Stomach (tissue), 4 donors: Measurements from ENCODE around the gene ELMO1.

ENCODE experiments used
- EP300 ChIP-seq: sonication (generic); formaldehyde crosslinking; IDR thresholded peaks from one replicate; pipeline ENCODE4 v1.6.1; 2017; ENCODE audit warnings: antibody characterized with exemption
- POLR2A ChIP-seq, 4 donors: fragments of 450-650 bp; IDR thresholded peaks; one replicate each; pipeline ENCODE4 v1.6.1; 2016; ENCODE audit warnings: antibody characterized with exemption in 4 of 4, control low read depth in 2 of 4, mild to moderate bottlenecking in 1 of 4, moderate library complexity in 1 of 4
- POLR2AphosphoS5 ChIP-seq, 3 donors: sonication (generic); formaldehyde crosslinking; IDR thresholded peaks; one replicate each; pipeline ENCODE4 v1.6.1; 2016; ENCODE audit warnings: antibody characterized with exemption in 3 of 3
- TF ChIP-seq, protein P1 (sequence below), 7 experiments: fragments of 450-650 bp in 4 of 7; fragments of 200-600 bp in 3 of 7; sonication (generic) in 3 of 7; IDR thresholded peaks; one replicate each; pipeline ENCODE4 v1.5.1; 2016 to 2019; ENCODE audit warnings: antibody characterized with exemption in 7 of 7, control low read depth in 2 of 7, mild to moderate bottlenecking in 1 of 7

DNA sequence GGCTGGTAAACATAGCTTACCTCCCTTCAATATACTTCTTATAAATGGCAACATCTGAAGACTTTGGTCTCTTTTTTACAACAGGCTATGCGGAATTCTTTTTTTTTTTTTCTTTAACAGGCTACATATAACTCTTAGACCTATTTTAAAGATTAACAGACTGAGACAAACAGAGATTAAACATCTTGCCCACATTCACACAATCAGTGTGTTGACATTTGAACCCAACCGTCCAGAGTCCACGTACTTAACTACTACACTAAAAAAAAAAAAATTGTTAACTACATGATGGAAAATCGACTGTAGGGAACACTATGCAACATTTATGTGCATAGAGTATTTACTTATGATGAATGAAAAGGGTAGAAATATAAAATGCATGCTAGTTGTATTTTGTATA lies 298.5 kb downstream of the ELMO1 start:
- TF ChIP-seq, protein P1, sequence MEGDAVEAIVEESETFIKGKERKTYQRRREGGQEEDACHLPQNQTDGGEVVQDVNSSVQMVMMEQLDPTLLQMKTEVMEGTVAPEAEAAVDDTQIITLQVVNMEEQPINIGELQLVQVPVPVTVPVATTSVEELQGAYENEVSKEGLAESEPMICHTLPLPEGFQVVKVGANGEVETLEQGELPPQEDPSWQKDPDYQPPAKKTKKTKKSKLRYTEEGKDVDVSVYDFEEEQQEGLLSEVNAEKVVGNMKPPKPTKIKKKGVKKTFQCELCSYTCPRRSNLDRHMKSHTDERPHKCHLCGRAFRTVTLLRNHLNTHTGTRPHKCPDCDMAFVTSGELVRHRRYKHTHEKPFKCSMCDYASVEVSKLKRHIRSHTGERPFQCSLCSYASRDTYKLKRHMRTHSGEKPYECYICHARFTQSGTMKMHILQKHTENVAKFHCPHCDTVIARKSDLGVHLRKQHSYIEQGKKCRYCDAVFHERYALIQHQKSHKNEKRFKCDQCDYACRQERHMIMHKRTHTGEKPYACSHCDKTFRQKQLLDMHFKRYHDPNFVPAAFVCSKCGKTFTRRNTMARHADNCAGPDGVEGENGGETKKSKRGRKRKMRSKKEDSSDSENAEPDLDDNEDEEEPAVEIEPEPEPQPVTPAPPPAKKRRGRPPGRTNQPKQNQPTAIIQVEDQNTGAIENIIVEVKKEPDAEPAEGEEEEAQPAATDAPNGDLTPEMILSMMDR (IDR thresholded peaks at IDR 0.05): no peak
- no peak for TF ChIP-seq POLR2A (IDR thresholded peaks at IDR 0.05)
- TF ChIP-seq POLR2AphosphoS5 (IDR thresholded peaks at IDR 0.05): no peak
- no peak for TF ChIP-seq EP300
